ENCODE results near the gene RHO.

Gene RHO

GRCh38 chr3:129559565-129560079 lies 31.2 kb downstream of the RHO start:
- no peak overlapping the region for H2AFZ ChIP-seq (ENCODE audit: low read length)
- peaks cover 26% of the 10 kb centered on the region; the same call in 1 of the 2 replicates for H3K36me3 ChIP-seq (ENCODE audit: insufficient read depth, low read length)
- no peaks in the 10 kb centered on the region for H3F3A ChIP-seq (ENCODE audit: low read depth)
- no peak overlapping the region for H3K4me2 ChIP-seq (ENCODE audit: low read depth, low read length, poor library complexity, severe bottlenecking)
- no peaks in the 10 kb centered on the region for H4K20me1 ChIP-seq (ENCODE audit: insufficient read depth, low read length, poor library complexity, severe bottlenecking)
- TF ChIP-seq CTCF (conservative IDR thresholded peaks at IDR 0.05; ENCODE audit: low read length) (no peak), EZH2phosphoT487 (IDR thresholded peaks at IDR 0.05; ENCODE audit: borderline replicate concordance) (no peak)
- H3K9me3 ChIP-seq (ENCODE audit: insufficient read depth, low read depth, low read length) = no peaks in the 10 kb centered on the region
- no peak overlapping the region for H3K9ac ChIP-seq (ENCODE audit: low read depth, low read length, poor library complexity, severe bottlenecking)
- no peaks in the 10 kb centered on the region for H3K9me2 ChIP-seq (replicated peaks; ENCODE audit: low read depth, low read length)
- no peaks in the 10 kb centered on the region for H3K27me3 ChIP-seq (ENCODE audit: insufficient read depth, low read length, poor library complexity, severe bottlenecking)
- peaks cover 15% of the 10 kb centered on the region for H3K4me1 ChIP-seq (ENCODE audit: insufficient read depth, low read length, poor library complexity, severe bottlenecking)
- no peak overlapping the region for H3K4me3 ChIP-seq (ENCODE audit: low read length, poor library complexity, severe bottlenecking)
- no peaks in the 10 kb centered on the region for H3K79me2 ChIP-seq (ENCODE audit: insufficient read depth, low read length)

GRCh38 chr3:129560269-129560787 lies 31.9 kb downstream of the RHO start:
- H3K4me1 ChIP-seq (ENCODE audit: insufficient read depth, low read length, poor library complexity, severe bottlenecking) = peaks cover 15% of the 10 kb centered on the region
- no peaks in the 10 kb centered on the region for H4K20me1 ChIP-seq (ENCODE audit: insufficient read depth, low read length, poor library complexity, severe bottlenecking)
- no peaks in the 10 kb centered on the region for H3K27me3 ChIP-seq (ENCODE audit: insufficient read depth, low read length, poor library complexity, severe bottlenecking)
- H2AFZ ChIP-seq (ENCODE audit: low read length) = no peak overlapping the region
- no peaks in the 10 kb centered on the region for H3F3A ChIP-seq (ENCODE audit: low read depth)
- no peaks in the 10 kb centered on the region for H3K79me2 ChIP-seq (ENCODE audit: insufficient read depth, low read length)
- H3K9me3 ChIP-seq (ENCODE audit: insufficient read depth, low read depth, low read length) = no peaks in the 10 kb centered on the region
- no peak for TF ChIP-seq CTCF (conservative IDR thresholded peaks at IDR 0.05; ENCODE audit: low read length)
- no peak for TF ChIP-seq EZH2phosphoT487 (IDR thresholded peaks at IDR 0.05; ENCODE audit: borderline replicate concordance)
- no peaks in the 10 kb centered on the region for H3K9me2 ChIP-seq (replicated peaks; ENCODE audit: low read depth, low read length)
- no peak overlapping the region for H3K4me3 ChIP-seq (ENCODE audit: low read length, poor library complexity, severe bottlenecking)
- H3K4me2 ChIP-seq (ENCODE audit: low read depth, low read length, poor library complexity, severe bottlenecking) = no peak overlapping the region
- H3K36me3 ChIP-seq (ENCODE audit: insufficient read depth, low read length) = peaks cover 29% of the 10 kb centered on the region; the same call in 1 of the 2 replicates
- no peak overlapping the region for H3K9ac ChIP-seq (ENCODE audit: low read depth, low read length, poor library complexity, severe bottlenecking)

- H3K4me3 ChIP-seq (ENCODE audit: low read length, poor library complexity, severe bottlenecking) = no peak overlapping the region
- no peak overlapping the region for H3K9ac ChIP-seq (ENCODE audit: low read depth, low read length, poor library complexity, severe bottlenecking)
- peaks cover 15% of the 10 kb centered on the region for H3K4me1 ChIP-seq (ENCODE audit: insufficient read depth, low read length, poor library complexity, severe bottlenecking)
- no peak overlapping the region for H3K4me2 ChIP-seq (ENCODE audit: low read depth, low read length, poor library complexity, severe bottlenecking)
- H2AFZ ChIP-seq (ENCODE audit: low read length) = no peak overlapping the region
- no peaks in the 10 kb centered on the region for H4K20me1 ChIP-seq (ENCODE audit: insufficient read depth, low read length, poor library complexity, severe bottlenecking)
- H3K27me3 ChIP-seq (ENCODE audit: insufficient read depth, low read length, poor library complexity, severe bottlenecking) = no peaks in the 10 kb centered on the region
- TF ChIP-seq EZH2phosphoT487 (IDR thresholded peaks at IDR 0.05; ENCODE audit: borderline replicate concordance) (no peak), CTCF (conservative IDR thresholded peaks at IDR 0.05; ENCODE audit: low read length) (no peak)
- no peaks in the 10 kb centered on the region for H3K9me3 ChIP-seq (ENCODE audit: insufficient read depth, low read depth, low read length)
- H3K79me2 ChIP-seq (ENCODE audit: insufficient read depth, low read length) = no peaks in the 10 kb centered on the region
- H3K36me3 ChIP-seq (ENCODE audit: insufficient read depth, low read length) = peaks cover 32% of the 10 kb centered on the region; the same call in 1 of the 2 replicates
- H3K9me2 ChIP-seq (replicated peaks; ENCODE audit: low read depth, low read length) = no peaks in the 10 kb centered on the region
- no peaks in the 10 kb centered on the region for H3F3A ChIP-seq (ENCODE audit: low read depth)
Measured at GRCh38 chr3:129560911-129561594, 32.6 kb downstream of the RHO start.
